OCI-LY3 (cell line): Measurements from ENCODE around the gene ERMN.

ENCODE experiments used
- CTCF ChIP-seq: fragments of 200-600, 300-600 bp; sonication (generic); IDR thresholded peaks from 2 replicates; pipeline ENCODE4 v1.5.1; 2014; ENCODE audit warnings: antibody characterized with exemption, low read length, low read depth
- EZH2phosphoT487 ChIP-seq: fragments of 200-600 bp; shearing (Covaris generic); IDR thresholded peaks from 2 replicates; pipeline ENCODE4 v1.6.1; 2018; ENCODE audit warnings: antibody characterized with exemption, mixed run types, low read depth

DNA sequence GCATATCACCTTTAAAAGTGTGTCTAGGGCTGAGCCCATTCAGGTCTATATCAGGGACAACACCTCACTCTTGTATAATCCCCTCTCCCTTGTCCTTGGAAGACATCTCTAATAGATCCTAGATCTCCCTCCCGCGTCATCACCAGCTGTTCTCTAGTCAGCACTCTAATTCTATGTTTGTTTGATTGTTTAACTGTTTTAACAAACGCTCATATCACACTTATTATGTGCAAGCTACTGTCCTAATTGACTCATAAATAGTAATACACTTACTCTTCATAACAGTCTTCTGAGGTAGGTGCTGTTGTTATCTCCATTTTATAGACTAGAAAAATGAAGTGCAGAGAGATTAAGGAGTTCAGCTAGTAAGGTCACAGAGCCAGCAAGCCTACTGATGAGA, 1.6 kb upstream of the ERMN start:
- no peak for TF ChIP-seq CTCF
- no peak for TF ChIP-seq EZH2phosphoT487
